Measurements from ENCODE around the gene PRDM5. TPM values are rescaled to one million over a fixed set of nuclear protein-coding genes. Genes with fewer than 3 reads are reported as not detected.
"Not testable (repeated sequence)": the region's sequence is repeated elsewhere in the genome, so short reads cannot be mapped to it uniquely, and the experiment has no call there.

PRDM5 gene
- total RNA-seq, 1 experiment from 2014 or later, result 31.4 TPM

- Histone ChIP-seq H3K27ac (no peak overlapping the region), H3K27me3 (no peaks in the 10 kb centered on the region), H3K4me1 (no peaks in the 10 kb centered on the region), H3K9me3 (replicated peaks) (no peaks in the 10 kb centered on the region), H3K36me3 (no peaks in the 10 kb centered on the region), H3K4me3 (no peak overlapping the region)
- no peak for DNase-seq
These were observed 236.7 kb downstream of the PRDM5 start for GRCh38 chr4:120685756-120686278.

GRCh38 chr4:120683897-120684540, 238.5 kb downstream of the PRDM5 start:
- Histone ChIP-seq H3K4me3 (no peak overlapping the region), H3K27me3 (no peaks in the 10 kb centered on the region), H3K36me3 (no peaks in the 10 kb centered on the region), H3K9me3 (replicated peaks) (no peaks in the 10 kb centered on the region), H3K4me1 (no peaks in the 10 kb centered on the region), H3K27ac (no peak overlapping the region)
- no peak for DNase-seq

- Histone ChIP-seq H3K4me3 (no peak overlapping the region), H3K27me3 (no peaks in the 10 kb centered on the region), H3K36me3 (no peaks in the 10 kb centered on the region), H3K27ac (no peak overlapping the region), H3K4me1 (no peaks in the 10 kb centered on the region), H3K9me3 (replicated peaks) (no peaks in the 10 kb centered on the region)
- DNase-seq, result no peak
These were observed 239.5 kb downstream of the PRDM5 start for GRCh38 chr4:120682981-120683380.

- no peaks in the 10 kb centered on the region; the same call in 1 of the 2 replicates for H3K9me3 ChIP-seq (replicated peaks)
- no peak overlapping the region for H3K4me3 ChIP-seq
- H3K4me1 ChIP-seq, result no peaks in the 10 kb centered on the region
- H3K36me3 ChIP-seq, result no peaks in the 10 kb centered on the region
- no peak overlapping the region for H3K27ac ChIP-seq
- H3K27me3 ChIP-seq, result no peaks in the 10 kb centered on the region
- no peak for DNase-seq
These were observed 241.8 kb downstream of the PRDM5 start for GRCh38 chr4:120680647-120681228.

- Histone ChIP-seq H3K36me3 (no peaks in the 10 kb centered on the region; the same call in 1 of the 2 replicates), H3K4me3 (no peak overlapping the region), H3K4me1 (no peaks in the 10 kb centered on the region), H3K27ac (no peak overlapping the region), H3K9me3 (replicated peaks) (no peaks in the 10 kb centered on the region; the same call in none of the 2 replicates), H3K27me3 (no peaks in the 10 kb centered on the region)
- peak; percentile 40 to 50 for DNase-seq
These were observed 248.8 kb downstream of the PRDM5 start for GRCh38 chr4:120673696-120674095.

- Histone ChIP-seq H3K27me3 (no peaks in the 10 kb centered on the region), H3K27ac (no peak overlapping the region), H3K36me3 (no peaks in the 10 kb centered on the region; the same call in 1 of the 2 replicates), H3K4me3 (no peak overlapping the region), H3K4me1 (no peaks in the 10 kb centered on the region), H3K9me3 (replicated peaks) (no peaks in the 10 kb centered on the region; the same call in none of the 2 replicates)
- DNase-seq, result peak in 1 of 2 experiments; percentile 17
These were observed 249.9 kb downstream of the PRDM5 start for GRCh38 chr4:120672558-120673147.

GRCh38 chr4:120672076-120672475, 250.4 kb downstream of the PRDM5 start:
- no peak for DNase-seq
- Histone ChIP-seq H3K9me3 (replicated peaks) (no peaks in the 10 kb centered on the region; the same call in none of the 2 replicates), H3K27me3 (no peaks in the 10 kb centered on the region), H3K4me3 (no peak overlapping the region), H3K4me1 (no peaks in the 10 kb centered on the region), H3K36me3 (no peaks in the 10 kb centered on the region; the same call in 1 of the 2 replicates), H3K27ac (no peak overlapping the region)

- no peak for DNase-seq
- H3K4me1 ChIP-seq, result no peaks in the 10 kb centered on the region
- no peak overlapping the region for H3K27ac ChIP-seq
- no peaks in the 10 kb centered on the region; the same call in 1 of the 2 replicates for H3K9me3 ChIP-seq (replicated peaks)
- H3K27me3 ChIP-seq, result no peaks in the 10 kb centered on the region
- H3K36me3 ChIP-seq, result no peaks in the 10 kb centered on the region; the same call in 1 of the 2 replicates
- no peak overlapping the region for H3K4me3 ChIP-seq
These were observed 251.0 kb downstream of the PRDM5 start for GRCh38 chr4:120671538-120671937.

GRCh38 chr4:120667102-120667501, 255.4 kb downstream of the PRDM5 start:
- Histone ChIP-seq H3K4me1 (no peaks in the 10 kb centered on the region), H3K36me3 (no peaks in the 10 kb centered on the region), H3K4me3 (no peak overlapping the region), H3K27ac (no peak overlapping the region), H3K27me3 (no peaks in the 10 kb centered on the region), H3K9me3 (replicated peaks) (no peaks in the 10 kb centered on the region; the same call in 1 of the 2 replicates)
- no peak for DNase-seq

GRCh38 chr4:120664851-120665250, 257.7 kb downstream of the PRDM5 start:
- DNase-seq, result no peak
- no peaks in the 10 kb centered on the region for H3K9me3 ChIP-seq (replicated peaks)
- H3K4me1 ChIP-seq, result no peaks in the 10 kb centered on the region
- H3K36me3 ChIP-seq, result no peaks in the 10 kb centered on the region
- H3K4me3 ChIP-seq, result no peak overlapping the region
- no peak overlapping the region for H3K27ac ChIP-seq
- H3K27me3 ChIP-seq, result no peaks in the 10 kb centered on the region

GRCh38 chr4:120659616-120660170, 262.8 kb downstream of the PRDM5 start:
- no peaks in the 10 kb centered on the region for H3K27me3 ChIP-seq
- H3K27ac ChIP-seq, result no peak overlapping the region
- no peaks in the 10 kb centered on the region for H3K36me3 ChIP-seq
- H3K4me3 ChIP-seq, result no peak overlapping the region
- no peaks in the 10 kb centered on the region for H3K9me3 ChIP-seq (replicated peaks)
- no peak for DNase-seq
- H3K4me1 ChIP-seq, result no peaks in the 10 kb centered on the region

GRCh38 chr4:120658772-120659171, 263.8 kb downstream of the PRDM5 start:
- H3K4me3 ChIP-seq, result no peak overlapping the region
- DNase-seq, result no peak
- no peaks in the 10 kb centered on the region for H3K9me3 ChIP-seq (replicated peaks)
- no peaks in the 10 kb centered on the region for H3K4me1 ChIP-seq
- H3K36me3 ChIP-seq, result no peaks in the 10 kb centered on the region
- H3K27ac ChIP-seq, result no peak overlapping the region
- no peaks in the 10 kb centered on the region for H3K27me3 ChIP-seq

GRCh38 chr4:120653804-120654573, 268.5 kb downstream of the PRDM5 start:
- Histone ChIP-seq H3K36me3 (no peaks in the 10 kb centered on the region), H3K4me1 (no peaks in the 10 kb centered on the region), H3K9me3 (replicated peaks) (no peaks in the 10 kb centered on the region), H3K27me3 (no peaks in the 10 kb centered on the region), H3K27ac (no peak overlapping the region), H3K4me3 (no peak overlapping the region)
- DNase-seq, result no peak

GRCh38 chr4:120648336-120648735, 274.2 kb downstream of the PRDM5 start:
- H3K4me3 ChIP-seq; H3K4me1 ChIP-seq; H3K36me3 ChIP-seq; DNase-seq; H3K27me3 ChIP-seq; H3K9me3 ChIP-seq (replicated peaks); H3K27ac ChIP-seq: not testable (repeated sequence)
